Measurements from ENCODE around the gene TMEM225B.

DNA sequence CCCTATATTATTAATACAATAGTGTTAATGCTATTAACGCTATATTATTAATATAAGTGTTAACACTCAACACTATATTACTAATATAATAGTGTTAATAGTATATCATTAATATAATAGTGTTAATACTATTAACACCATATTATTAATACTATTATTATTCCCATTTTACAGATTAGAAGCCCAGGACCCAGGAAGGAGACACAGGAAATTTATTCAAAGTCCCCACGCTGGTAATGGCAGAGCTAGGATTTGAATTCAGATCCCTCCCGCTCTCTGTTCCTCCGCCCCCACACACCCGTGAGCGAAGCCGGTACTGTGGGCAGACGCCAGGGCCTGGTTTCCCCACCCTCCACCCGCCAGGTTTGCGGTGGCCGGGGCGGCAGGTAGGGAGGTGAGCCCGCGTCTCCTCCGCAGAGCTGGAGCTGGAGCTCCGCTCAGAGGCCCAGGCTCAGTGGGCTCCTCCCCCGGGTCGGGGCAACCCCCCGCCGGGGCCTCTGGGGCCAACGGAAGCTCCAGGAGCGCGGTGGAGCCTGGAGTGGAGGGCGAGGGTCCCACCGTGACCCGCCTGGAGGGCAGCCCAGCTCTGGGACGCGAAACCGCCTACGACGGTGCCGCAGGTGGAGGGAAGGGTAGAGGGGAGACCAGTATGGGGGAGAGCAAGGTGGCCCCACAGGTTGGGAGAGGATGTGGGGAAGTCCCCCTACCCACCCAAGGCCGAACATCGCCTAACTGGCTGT lies at the start of gene TMEM225B:
- TF ChIP-seq EZH2 (IDR thresholded peaks at IDR 0.05; ENCODE audit: borderline replicate concordance, insufficient read depth, low read length, poor library complexity, severe bottlenecking) = no peak
- TF ChIP-seq, protein P1, sequence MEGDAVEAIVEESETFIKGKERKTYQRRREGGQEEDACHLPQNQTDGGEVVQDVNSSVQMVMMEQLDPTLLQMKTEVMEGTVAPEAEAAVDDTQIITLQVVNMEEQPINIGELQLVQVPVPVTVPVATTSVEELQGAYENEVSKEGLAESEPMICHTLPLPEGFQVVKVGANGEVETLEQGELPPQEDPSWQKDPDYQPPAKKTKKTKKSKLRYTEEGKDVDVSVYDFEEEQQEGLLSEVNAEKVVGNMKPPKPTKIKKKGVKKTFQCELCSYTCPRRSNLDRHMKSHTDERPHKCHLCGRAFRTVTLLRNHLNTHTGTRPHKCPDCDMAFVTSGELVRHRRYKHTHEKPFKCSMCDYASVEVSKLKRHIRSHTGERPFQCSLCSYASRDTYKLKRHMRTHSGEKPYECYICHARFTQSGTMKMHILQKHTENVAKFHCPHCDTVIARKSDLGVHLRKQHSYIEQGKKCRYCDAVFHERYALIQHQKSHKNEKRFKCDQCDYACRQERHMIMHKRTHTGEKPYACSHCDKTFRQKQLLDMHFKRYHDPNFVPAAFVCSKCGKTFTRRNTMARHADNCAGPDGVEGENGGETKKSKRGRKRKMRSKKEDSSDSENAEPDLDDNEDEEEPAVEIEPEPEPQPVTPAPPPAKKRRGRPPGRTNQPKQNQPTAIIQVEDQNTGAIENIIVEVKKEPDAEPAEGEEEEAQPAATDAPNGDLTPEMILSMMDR (IDR thresholded peaks at IDR 0.05; ENCODE audit: poor library complexity, severe bottlenecking) = no peak
- no peak for TF ChIP-seq EP300 (conservative IDR thresholded peaks at IDR 0.05; ENCODE audit: poor library complexity, severe bottlenecking)
- no peak for TF ChIP-seq SMC3 (conservative IDR thresholded peaks at IDR 0.05; ENCODE audit: poor library complexity)
- TF ChIP-seq MXI1 (conservative IDR thresholded peaks at IDR 0.05; ENCODE audit: poor library complexity, severe bottlenecking) = no peak
- TF ChIP-seq, protein P2, sequence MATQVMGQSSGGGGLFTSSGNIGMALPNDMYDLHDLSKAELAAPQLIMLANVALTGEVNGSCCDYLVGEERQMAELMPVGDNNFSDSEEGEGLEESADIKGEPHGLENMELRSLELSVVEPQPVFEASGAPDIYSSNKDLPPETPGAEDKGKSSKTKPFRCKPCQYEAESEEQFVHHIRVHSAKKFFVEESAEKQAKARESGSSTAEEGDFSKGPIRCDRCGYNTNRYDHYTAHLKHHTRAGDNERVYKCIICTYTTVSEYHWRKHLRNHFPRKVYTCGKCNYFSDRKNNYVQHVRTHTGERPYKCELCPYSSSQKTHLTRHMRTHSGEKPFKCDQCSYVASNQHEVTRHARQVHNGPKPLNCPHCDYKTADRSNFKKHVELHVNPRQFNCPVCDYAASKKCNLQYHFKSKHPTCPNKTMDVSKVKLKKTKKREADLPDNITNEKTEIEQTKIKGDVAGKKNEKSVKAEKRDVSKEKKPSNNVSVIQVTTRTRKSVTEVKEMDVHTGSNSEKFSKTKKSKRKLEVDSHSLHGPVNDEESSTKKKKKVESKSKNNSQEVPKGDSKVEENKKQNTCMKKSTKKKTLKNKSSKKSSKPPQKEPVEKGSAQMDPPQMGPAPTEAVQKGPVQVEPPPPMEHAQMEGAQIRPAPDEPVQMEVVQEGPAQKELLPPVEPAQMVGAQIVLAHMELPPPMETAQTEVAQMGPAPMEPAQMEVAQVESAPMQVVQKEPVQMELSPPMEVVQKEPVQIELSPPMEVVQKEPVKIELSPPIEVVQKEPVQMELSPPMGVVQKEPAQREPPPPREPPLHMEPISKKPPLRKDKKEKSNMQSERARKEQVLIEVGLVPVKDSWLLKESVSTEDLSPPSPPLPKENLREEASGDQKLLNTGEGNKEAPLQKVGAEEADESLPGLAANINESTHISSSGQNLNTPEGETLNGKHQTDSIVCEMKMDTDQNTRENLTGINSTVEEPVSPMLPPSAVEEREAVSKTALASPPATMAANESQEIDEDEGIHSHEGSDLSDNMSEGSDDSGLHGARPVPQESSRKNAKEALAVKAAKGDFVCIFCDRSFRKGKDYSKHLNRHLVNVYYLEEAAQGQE (IDR thresholded peaks at IDR 0.05; ENCODE audit: borderline replicate concordance) = no peak
- no peak for TF ChIP-seq POLR2AphosphoS5 (IDR thresholded peaks at IDR 0.05)
- TF ChIP-seq RAD21 (conservative IDR thresholded peaks at IDR 0.05) = no peak
- TF ChIP-seq TAF1 (IDR thresholded peaks at IDR 0.05; ENCODE audit: low read depth) = no peak
